K562 (cell line): Measurements from ENCODE around the gene EDEM1. TPM values are rescaled to one million over a fixed set of nuclear protein-coding genes. Genes with fewer than 3 reads are reported as not detected.

ENCODE experiments used
- ATAC-seq: fragments of 200-7000 bp; cut with Tn5 transposase; 3 replicates; pipeline ENCODE4 v1.9.1; 2020; ENCODE audit warnings: moderate library complexity
- BruUV-seq: library from RNA; stranded (reverse); fragments of 400-500 nt; replicated peaks from 2 replicates; lab custom pipeline; 2021; lab: Mats Ljungman, UMichigan
- CTCF ChIA-PET: fragments of 300-600 bp; formaldehyde crosslinking; extraction: SDS; loops from one replicate; lab custom pipeline; 2021; ENCODE audit warnings: low intra/inter-chr PET ratio; lab: Yijun Ruan, JAX
- POLR2A ChIA-PET: fragments of 300-600, 350-650 bp; sonication (Branson Sonifier 250); formaldehyde crosslinking; extraction: SDS; loops from one replicate; lab custom pipeline; 2021; ENCODE audit warnings: antibody characterized with exemption, inconsistent platforms; lab: Yijun Ruan, JAX
- DNase-seq, 4 experiments: peaks; one replicate each; pipeline versions ENCODE4 v3.0.0 to v3.0.0-alpha.2; 2011 to 2018; ENCODE audit warnings: low spot score in 3 of 4, mixed read lengths in 3 of 4; ENCODE audit errors: extremely low read depth in 1 of 4
- FAIRE-seq: peaks from 2 replicates; lab custom pipeline; 2011; peaks lifted over from hg19 to GRCh38; lab: Jason Lieb, UNC
- H2AFZ ChIP-seq: 2 replicates; pipeline ENCODE4 v1.6.0; 2011; ENCODE audit warnings: low read depth, low read length, control low read depth, inconsistent platforms
- H3K27ac ChIP-seq: fragments of 200-600 bp; 3 replicates; pipeline ENCODE4 v1.8.0; 2011; ENCODE audit warnings: low read depth, mild to moderate bottlenecking, control low read depth, inconsistent platforms, low read length, moderate library complexity, mixed read lengths; ENCODE audit errors: extremely low read depth
- H3K27me3 ChIP-seq, 2 experiments: fragments of 300-600 bp in 1 of 2; 2 replicates in 1 of 2; 3 replicates in 1 of 2; pipeline versions ENCODE4 v1.6.0 to v1.8.0; 2011; ENCODE audit warnings: inconsistent platforms in 2 of 2, low read length in 2 of 2, mild to moderate bottlenecking in 1 of 2, mixed read lengths in 1 of 2, moderate library complexity in 1 of 2; ENCODE audit not compliant: control insufficient read depth in 2 of 2, insufficient read depth in 2 of 2
- H3K36me3 ChIP-seq: fragments of 300-600 bp; 3 replicates; pipeline ENCODE4 v1.8.0; 2011; ENCODE audit warnings: mild to moderate bottlenecking, low read length, inconsistent platforms; ENCODE audit not compliant: control insufficient read depth, insufficient read depth
- H3K4me1 ChIP-seq, 2 experiments: fragments of 200-600 bp in 1 of 2; replicated peaks in 1 of 2; 2 replicates in 1 of 2; 3 replicates in 1 of 2; pipeline versions ENCODE4 v1.5.1 to v1.8.0; 2011; ENCODE audit warnings: inconsistent platforms in 2 of 2, low read length in 2 of 2, mild to moderate bottlenecking in 1 of 2, mixed read lengths in 1 of 2, moderate library complexity in 1 of 2; ENCODE audit not compliant: control insufficient read depth in 2 of 2, insufficient read depth in 2 of 2
- H3K4me2 ChIP-seq: 2 replicates; pipeline ENCODE4 v1.6.1; 2011; ENCODE audit warnings: low read length, control low read depth, inconsistent platforms, mixed read lengths; ENCODE audit not compliant: insufficient read depth
- H3K4me3 ChIP-seq: fragments of 200-600 bp; sonication (generic), shearing (Covaris generic); 2 replicates; pipeline ENCODE4 v1.5.1; 2016; ENCODE audit warnings: control low read depth, inconsistent platforms
- H3K79me2 ChIP-seq: fragments of 200-600 bp; 3 replicates; pipeline ENCODE4 v1.8.0; 2011; ENCODE audit warnings: low read length, inconsistent platforms; ENCODE audit not compliant: control insufficient read depth, insufficient read depth
- H3K9ac ChIP-seq, 2 experiments: 2 replicates each; pipeline versions ENCODE4 v1.6.0 to v1.6.1; 2011; ENCODE audit warnings: low read depth in 2 of 2, low read length in 2 of 2, control low read depth in 1 of 2, inconsistent platforms in 1 of 2, mild to moderate bottlenecking in 1 of 2, mixed read lengths in 1 of 2; ENCODE audit not compliant: insufficient read depth in 1 of 2
- H3K9me1 ChIP-seq: one replicate; pipeline ENCODE4 v1.6.0; 2011; ENCODE audit warnings: inconsistent platforms, mild to moderate bottlenecking, low read length, moderate library complexity; ENCODE audit not compliant: control insufficient read depth, insufficient read depth
- H3K9me3 ChIP-seq: replicated peaks from 2 replicates; pipeline ENCODE4 v1.5.1; 2011; ENCODE audit warnings: low read depth, low read length, inconsistent platforms; ENCODE audit not compliant: control insufficient read depth, insufficient read depth
- H4K20me1 ChIP-seq: replicated peaks from 2 replicates; pipeline ENCODE4 v1.6.1; 2011; ENCODE audit warnings: low read length, inconsistent platforms, mixed read lengths; ENCODE audit not compliant: control insufficient read depth, insufficient read depth
- CBFB ChIP-seq: sonication (generic); formaldehyde crosslinking; IDR thresholded peaks from 2 replicates; pipeline ENCODE4 v1.4.0; 2020; ENCODE audit warnings: mild to moderate bottlenecking, missing genetic modification reagents
- HMG20A ChIP-seq: fragments of 450-650 bp; formaldehyde crosslinking; conservative IDR thresholded peaks from 2 replicates; pipeline ENCODE4 v1.4.0; 2020; ENCODE audit warnings: mild to moderate bottlenecking, mixed read lengths
- NR1H2 ChIP-seq: sonication (generic); formaldehyde crosslinking; IDR thresholded peaks from 2 replicates; pipeline ENCODE4 v1.4.0; 2020; ENCODE audit warnings: mild to moderate bottlenecking, missing genetic modification reagents
- RB1 ChIP-seq: fragments of 450-650 bp; IDR thresholded peaks from 2 replicates; pipeline ENCODE4 v1.6.1; 2017; ENCODE audit warnings: low read depth, mild to moderate bottlenecking
- TEAD4 ChIP-seq, 2 experiments: sonication (generic) in 1 of 2; formaldehyde crosslinking in 1 of 2; IDR thresholded peaks; 2 replicates each; pipeline versions ENCODE4 v1.6.1 to v1.8.0; 2012 to 2022; ENCODE audit warnings: borderline replicate concordance in 1 of 2, inconsistent platforms in 1 of 2, low read length in 1 of 2, mild to moderate bottlenecking in 1 of 2, missing genetic modification reagents in 1 of 2
- ZNF224 ChIP-seq: sonication (generic); formaldehyde crosslinking; IDR thresholded peaks from 2 replicates; pipeline ENCODE4 v1.8.0; 2022; ENCODE audit warnings: mild to moderate bottlenecking, missing genetic modification reagents
- WGBS: fragments of 100-300 bp; shearing (Covaris generic); methylation state at CpG from one replicate; pipeline ENCODE4 v1.1.6; 2016; ENCODE audit warnings: low coverage, mixed read lengths; ENCODE audit not compliant: insufficient coverage; ENCODE audit errors: missing lambda C conversion rate; 5-methylcytosine and 5-hydroxymethylcytosine counted together
- in situ Hi-C: fragments of 300-500 bp; cut with MboI; formaldehyde crosslinking; loops from 4 replicates; pipeline ENCODE4 v1.15.0; 2018; ENCODE audit warnings: inconsistent platforms, mixed read lengths
- intact Hi-C: fragments of 100-400 bp; cut with micrococcal nuclease; formaldehyde crosslinking; loops from 2 replicates; pipeline ENCODE4 v1.14.2; 2022
- polyA plus RNA-seq, 8 experiments: library from polyadenylated mRNA; depleted of rRNA in 4 of 8; stranded (reverse) in 5 of 8; unstranded in 3 of 8; fragments of >200 nt; fragmentation: Nextera tagmentation in 2 of 8; fragmentation: Illumina TruSeq in 1 of 8; extraction: Ambion mirVana in 2 of 8; extraction: Trizol in 1 of 8; gene quantifications; 2 replicates each; pipeline versions ENCODE4 v1.2.1 to v1.2.3, GENCODE V29; 2011 to 2014; ENCODE audit warnings: inconsistent platforms in 1 of 8, missing spikeins in 1 of 8
- total RNA-seq, 7 experiments: library from RNA; depleted of rRNA in 6 of 7; stranded (reverse); fragments of >200 nt in 6 of 7; fragmentation: Illumina TruSeq in 2 of 7; extraction: Trizol in 2 of 7; gene quantifications; 2 replicates each; pipeline versions ENCODE4 v1.2.1 to v1.2.3, GENCODE V29; 2011 to 2021; ENCODE audit warnings: low replicate concordance in 1 of 7
- TF ChIP-seq, protein P1 (sequence below): fragments of 450-650 bp; formaldehyde crosslinking; IDR thresholded peaks from 2 replicates; pipeline ENCODE4 v1.4.0; 2022; ENCODE audit warnings: mild to moderate bottlenecking, moderate library complexity

Gene EDEM1
- total and polyA plus RNA-seq, 9 of the 15 experiments (the other 6 are each of a cell fraction or from before 2014, with no cell fraction given): 6.2 to 36.7 (median 14.3) TPM

DNA sequence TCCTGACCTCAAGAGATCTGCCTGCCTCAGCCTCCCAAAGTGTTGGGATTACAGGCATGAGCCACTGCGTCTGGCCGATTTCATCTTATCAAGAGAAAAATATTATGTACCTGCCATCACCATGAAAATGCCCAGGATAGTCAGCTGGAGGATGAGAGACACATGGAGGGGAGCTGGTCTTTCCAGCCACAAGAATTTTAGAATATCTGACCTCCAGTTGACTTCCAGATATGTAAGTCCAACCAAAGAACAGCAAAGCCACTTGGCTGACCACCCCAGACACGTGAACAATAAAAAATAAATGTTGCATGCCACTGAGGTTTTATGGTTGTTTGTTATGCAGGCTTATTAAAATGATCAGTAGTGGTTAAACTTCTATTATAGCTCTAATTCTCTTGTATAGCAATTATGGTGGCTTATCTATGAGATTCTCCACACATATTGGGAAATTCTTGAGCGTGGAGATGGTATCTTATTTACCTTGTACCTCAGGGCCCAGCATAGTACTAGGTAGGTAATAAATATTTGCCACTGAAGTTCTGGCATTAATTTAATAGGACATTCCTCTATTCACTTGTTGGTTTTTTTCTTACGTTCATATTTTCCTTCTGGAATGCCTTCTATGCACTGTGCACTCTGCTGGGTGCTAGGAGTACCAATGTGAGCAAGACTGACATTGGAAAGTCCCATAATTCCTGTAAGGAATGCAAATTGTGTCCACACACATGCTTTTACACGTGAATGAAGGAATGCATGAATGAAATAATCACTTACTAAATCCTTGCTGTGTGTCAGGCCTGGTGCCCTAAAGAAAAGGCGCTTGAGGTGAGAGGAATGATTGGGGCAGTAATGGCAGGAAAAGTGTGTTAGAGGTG lies 77.6 kb downstream of the EDEM1 start:
- TF ChIP-seq TEAD4 (IDR thresholded peaks at IDR 0.05; ENCODE audit: low read length) (no peak), TEAD4 (CRISPR knock-in tag; IDR thresholded peaks at IDR 0.05; ENCODE audit: borderline replicate concordance) (no peak), NR1H2 (no peak), HMG20A (CRISPR knock-in tag) (no peak), RB1 (no peak), ZNF224 (CRISPR knock-in tag) (no peak), CBFB (CRISPR knock-in tag) (no peak)
- TF ChIP-seq, protein P1, sequence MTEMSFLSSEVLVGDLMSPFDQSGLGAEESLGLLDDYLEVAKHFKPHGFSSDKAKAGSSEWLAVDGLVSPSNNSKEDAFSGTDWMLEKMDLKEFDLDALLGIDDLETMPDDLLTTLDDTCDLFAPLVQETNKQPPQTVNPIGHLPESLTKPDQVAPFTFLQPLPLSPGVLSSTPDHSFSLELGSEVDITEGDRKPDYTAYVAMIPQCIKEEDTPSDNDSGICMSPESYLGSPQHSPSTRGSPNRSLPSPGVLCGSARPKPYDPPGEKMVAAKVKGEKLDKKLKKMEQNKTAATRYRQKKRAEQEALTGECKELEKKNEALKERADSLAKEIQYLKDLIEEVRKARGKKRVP (CRISPR knock-in tag): no peak
- ATAC-seq (no peak), DNase-seq (no peak), FAIRE-seq (no peak)
- Histone ChIP-seq H4K20me1 (no peaks in the 10 kb centered on the region), H3K9ac (no peak overlapping the region), H2AFZ (no peak overlapping the region), H3K27me3 (peaks cover 4 to 6% of the 10 kb centered on the region in 2 experiments), H3K4me3 (no peak overlapping the region), H3K9me1 (no peaks in the 10 kb centered on the region), H3K4me1 (no peaks in the 10 kb centered on the region), H3K4me2 (no peak overlapping the region), H3K9me3 (no peaks in the 10 kb centered on the region), H3K27ac (no peak overlapping the region), H3K36me3 (no peaks in the 10 kb centered on the region), H3K79me2 (no peaks in the 10 kb centered on the region)
- in situ Hi-C loops (no loop called here), intact Hi-C loops (no loop called here)
- WGBS: 0% methylated on average over 7 of the region's 7 CpGs
- CTCF ChIA-PET: no interaction called here
- no TSS peak for BruUV-seq
- POLR2A ChIA-PET: interaction anchor here (0.6 to 0.7 kb wide), 3 partner anchors 67 to 1103 kb away, joined by 3 read pairs; no protein-coding TSS in a partner anchor
